Hepatocyte (in vitro differentiated cells): Measurements from ENCODE around the gene PLTP. TPM values are rescaled to one million over a fixed set of nuclear protein-coding genes. Genes with fewer than 3 reads are reported as not detected.

ENCODE experiments used
- DNase-seq: peaks from one replicate; pipeline ENCODE4 v3.0.0-alpha.2; 2016; ENCODE audit warnings: low spot score
- H2AFZ ChIP-seq: fragments of 200-600 bp; sonication (generic); 2 replicates; pipeline ENCODE4 v1.6.0; 2016; ENCODE audit warnings: antibody characterized with exemption, mild to moderate bottlenecking
- H3K27ac ChIP-seq: fragments of 200-600 bp; sonication (generic); 2 replicates; pipeline ENCODE4 v1.5.1; 2016; ENCODE audit warnings: mild to moderate bottlenecking
- H3K27me3 ChIP-seq: fragments of 200-600 bp; sonication (generic); 2 replicates; pipeline ENCODE4 v1.6.1; 2016
- H3K36me3 ChIP-seq: fragments of 200-600 bp; sonication (generic); replicated peaks from 2 replicates; pipeline ENCODE4 v1.5.1; 2016; ENCODE audit warnings: low read depth; ENCODE audit not compliant: insufficient read depth
- H3K4me1 ChIP-seq: fragments of 200-600 bp; sonication (generic); 2 replicates; pipeline ENCODE4 v1.5.1; 2016; ENCODE audit warnings: mild to moderate bottlenecking, moderate library complexity; ENCODE audit not compliant: insufficient read depth
- H3K4me2 ChIP-seq: fragments of 200-600 bp; sonication (generic); 2 replicates; pipeline ENCODE4 v1.6.0; 2016
- H3K4me3 ChIP-seq: fragments of 200-600 bp; sonication (generic); 2 replicates; pipeline ENCODE4 v1.5.1; 2016; ENCODE audit warnings: mild to moderate bottlenecking
- H3K79me2 ChIP-seq: fragments of 200-600 bp; sonication (generic); 2 replicates; pipeline ENCODE4 v1.6.0; 2017; ENCODE audit warnings: mild to moderate bottlenecking
- H3K9me2 ChIP-seq: fragments of 200-600 bp; sonication (generic); replicated peaks from 2 replicates; pipeline ENCODE4 v1.6.0; 2017; ENCODE audit warnings: mild to moderate bottlenecking; ENCODE audit not compliant: insufficient read depth
- H3K9me3 ChIP-seq: fragments of 200-600 bp; sonication (generic); 2 replicates; pipeline ENCODE4 v1.5.1; 2016; ENCODE audit warnings: low read depth, mild to moderate bottlenecking
- H4K20me1 ChIP-seq: fragments of 200-600 bp; sonication (generic); 2 replicates; pipeline ENCODE4 v1.6.0; 2016; ENCODE audit warnings: mild to moderate bottlenecking; ENCODE audit not compliant: insufficient read depth, poor library complexity, severe bottlenecking
- EZH2 ChIP-seq: fragments of 200-600 bp; sonication (generic); IDR thresholded peaks from 2 replicates; pipeline ENCODE4 v1.6.1; 2016; ENCODE audit warnings: antibody characterized with exemption, mild to moderate bottlenecking, borderline replicate concordance
- EZH2phosphoT487 ChIP-seq: fragments of 200-600 bp; sonication (generic); IDR thresholded peaks from one replicate; pipeline ENCODE4 v1.6.1; 2018; ENCODE audit warnings: antibody characterized with exemption, mild to moderate bottlenecking, low read depth, moderate library complexity; ENCODE audit not compliant: unreplicated experiment, severe bottlenecking
- WGBS: methylation state at CpG from one replicate; pipeline ENCODE4 v1.1.6; 2016; ENCODE audit warnings: low lambda C conversion rate; ENCODE audit errors: missing lambda C conversion rate; 5-methylcytosine and 5-hydroxymethylcytosine counted together
- polyA plus RNA-seq: library from polyadenylated mRNA; unstranded; fragments of >200 nt; fragmentation: Nextera tagmentation; extraction: Ambion mirVana; gene quantifications from 2 replicates; pipeline ENCODE4 v1.2.1, GENCODE V29; 2016
- total RNA-seq: library from RNA; depleted of rRNA; stranded (reverse); fragments of >200 nt; gene quantifications from 2 replicates; pipeline ENCODE4 v1.2.3, GENCODE V29; 2014
- TF ChIP-seq, protein P1 (sequence below): fragments of 200-600 bp; sonication (generic); IDR thresholded peaks from 2 replicates; pipeline ENCODE4 v1.5.1; 2016; ENCODE audit warnings: antibody characterized with exemption, mild to moderate bottlenecking; ENCODE audit not compliant: poor library complexity

Gene PLTP
- total and polyA plus RNA-seq, 2 experiments from 2014 or later = 176 to 623 TPM

DNA sequence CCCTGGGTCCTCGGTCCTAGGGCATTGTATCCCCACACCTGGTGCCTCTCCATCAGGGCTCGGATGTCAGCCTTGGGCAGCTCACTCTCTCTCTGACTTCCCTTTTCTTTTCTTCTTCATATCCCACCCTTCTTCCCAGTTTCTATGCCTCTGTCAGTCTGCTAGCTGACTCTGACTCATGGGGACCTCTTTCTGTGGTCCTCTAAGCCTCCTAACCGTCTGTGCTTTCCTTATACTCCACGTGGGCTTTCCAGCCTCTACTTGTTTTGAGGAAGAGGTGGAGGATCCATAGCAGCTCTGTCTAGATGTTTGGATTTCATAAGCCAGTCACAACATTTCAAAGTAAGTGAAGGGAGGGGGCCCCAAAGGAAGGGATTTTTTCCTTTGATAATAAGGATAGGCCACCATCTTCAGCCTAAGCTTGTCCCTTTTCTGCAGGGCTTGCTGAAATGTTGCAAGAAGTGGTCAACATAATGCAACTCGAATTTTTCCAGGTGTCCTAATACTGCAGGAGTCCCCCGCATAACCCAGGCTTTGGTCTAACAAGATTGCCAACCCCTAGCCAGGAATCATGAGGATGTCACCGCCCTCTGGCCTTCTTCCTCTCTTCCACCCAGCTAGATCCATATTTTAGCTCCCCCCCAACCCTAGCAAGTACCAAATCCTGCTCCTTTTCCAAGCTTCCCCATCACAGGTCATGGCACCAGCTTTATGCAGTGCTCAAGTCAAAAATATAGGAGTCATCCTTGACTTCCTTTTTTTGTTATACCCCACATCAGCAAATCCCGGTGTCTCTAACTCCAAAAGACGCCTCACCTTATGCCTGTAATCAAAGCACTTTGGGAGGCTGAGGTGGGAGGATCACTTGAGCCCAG lies 8.7 kb upstream of the PLTP start:
- Histone ChIP-seq H3K36me3 (no peaks in the 10 kb centered on the region), H3K4me1 (peaks cover 22% of the 10 kb centered on the region), H3K27ac (peak overlapping the region; percentile 88)

DNA sequence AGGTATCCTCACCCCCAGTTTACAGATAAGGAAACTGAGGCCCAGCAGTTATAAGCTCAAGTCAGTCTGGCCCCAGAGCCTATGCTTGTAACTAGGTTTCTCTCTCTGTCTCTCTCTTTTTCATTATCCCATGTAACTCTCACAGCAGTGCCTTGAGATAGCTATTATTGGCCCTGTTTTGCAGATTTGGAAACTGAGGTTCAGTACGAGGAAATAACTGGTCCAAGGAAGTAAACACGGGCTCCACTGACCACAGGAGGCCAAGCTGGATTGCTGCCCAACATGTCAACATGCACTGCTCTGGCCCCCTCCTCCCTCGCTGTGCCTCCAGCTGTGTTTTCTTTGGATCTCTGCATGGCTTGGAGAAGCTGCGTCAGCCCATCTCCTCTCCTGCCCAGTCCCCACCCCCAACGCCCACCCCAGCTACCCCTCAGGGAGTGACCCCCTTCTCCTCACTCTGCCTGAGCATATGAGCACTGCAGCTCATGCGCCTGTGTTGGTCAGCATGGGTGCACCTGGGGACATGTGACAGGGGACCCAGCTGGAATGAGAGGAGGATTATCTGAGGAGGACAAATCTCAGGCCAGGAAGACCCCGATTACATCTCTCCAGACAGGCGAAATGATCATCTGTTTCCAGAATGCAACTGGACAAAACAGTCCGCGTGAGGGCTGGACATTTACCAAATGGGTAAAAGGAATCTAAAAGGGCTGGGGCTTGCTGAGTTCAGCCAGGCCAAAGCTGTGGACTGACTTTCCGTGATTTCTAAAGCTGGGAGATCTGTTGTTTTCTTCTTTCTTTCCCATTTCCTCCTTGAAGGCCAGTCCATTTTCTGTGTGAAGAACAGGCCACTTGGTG lies 7.8 kb upstream of the PLTP start:
- Histone ChIP-seq H3K79me2 (no peaks in the 10 kb centered on the region), H3K36me3 (no peaks in the 10 kb centered on the region), H3K9me2 (no peaks in the 10 kb centered on the region), H4K20me1 (no peaks in the 10 kb centered on the region), H3K4me3 (no peak overlapping the region), H3K4me1 (peaks cover 16% of the 10 kb centered on the region), H3K4me2 (peak overlapping the region; percentile 37), H3K9me3 (no peaks in the 10 kb centered on the region), H2AFZ (no peak overlapping the region), H3K27me3 (no peaks in the 10 kb centered on the region), H3K27ac (peak overlapping the region; percentile 88)
- no peak for TF ChIP-seq EZH2
- TF ChIP-seq, protein P1, sequence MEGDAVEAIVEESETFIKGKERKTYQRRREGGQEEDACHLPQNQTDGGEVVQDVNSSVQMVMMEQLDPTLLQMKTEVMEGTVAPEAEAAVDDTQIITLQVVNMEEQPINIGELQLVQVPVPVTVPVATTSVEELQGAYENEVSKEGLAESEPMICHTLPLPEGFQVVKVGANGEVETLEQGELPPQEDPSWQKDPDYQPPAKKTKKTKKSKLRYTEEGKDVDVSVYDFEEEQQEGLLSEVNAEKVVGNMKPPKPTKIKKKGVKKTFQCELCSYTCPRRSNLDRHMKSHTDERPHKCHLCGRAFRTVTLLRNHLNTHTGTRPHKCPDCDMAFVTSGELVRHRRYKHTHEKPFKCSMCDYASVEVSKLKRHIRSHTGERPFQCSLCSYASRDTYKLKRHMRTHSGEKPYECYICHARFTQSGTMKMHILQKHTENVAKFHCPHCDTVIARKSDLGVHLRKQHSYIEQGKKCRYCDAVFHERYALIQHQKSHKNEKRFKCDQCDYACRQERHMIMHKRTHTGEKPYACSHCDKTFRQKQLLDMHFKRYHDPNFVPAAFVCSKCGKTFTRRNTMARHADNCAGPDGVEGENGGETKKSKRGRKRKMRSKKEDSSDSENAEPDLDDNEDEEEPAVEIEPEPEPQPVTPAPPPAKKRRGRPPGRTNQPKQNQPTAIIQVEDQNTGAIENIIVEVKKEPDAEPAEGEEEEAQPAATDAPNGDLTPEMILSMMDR = no peak
- TF ChIP-seq EZH2phosphoT487 = no peak
- no peak for DNase-seq
- 65% methylated on average over 11 of the region's 11 CpGs for WGBS

More for the DNA sequence above, 8.7 kb upstream of the PLTP start:
- H4K20me1 ChIP-seq = no peaks in the 10 kb centered on the region
- WGBS = 78% methylated on average over 9 of the region's 9 CpGs
- H3K4me2 ChIP-seq = peak overlapping the region; percentile 37
- no peak overlapping the region for H3K4me3 ChIP-seq
- H3K79me2 ChIP-seq = no peaks in the 10 kb centered on the region
- H3K27me3 ChIP-seq = no peaks in the 10 kb centered on the region
- no peaks in the 10 kb centered on the region for H3K9me3 ChIP-seq
- no peak overlapping the region for H2AFZ ChIP-seq
- TF ChIP-seq EZH2phosphoT487 = no peak
- TF ChIP-seq, protein P1 = no peak
- TF ChIP-seq EZH2 = no peak
- H3K9me2 ChIP-seq = no peaks in the 10 kb centered on the region
- DNase-seq = no peak

DNA sequence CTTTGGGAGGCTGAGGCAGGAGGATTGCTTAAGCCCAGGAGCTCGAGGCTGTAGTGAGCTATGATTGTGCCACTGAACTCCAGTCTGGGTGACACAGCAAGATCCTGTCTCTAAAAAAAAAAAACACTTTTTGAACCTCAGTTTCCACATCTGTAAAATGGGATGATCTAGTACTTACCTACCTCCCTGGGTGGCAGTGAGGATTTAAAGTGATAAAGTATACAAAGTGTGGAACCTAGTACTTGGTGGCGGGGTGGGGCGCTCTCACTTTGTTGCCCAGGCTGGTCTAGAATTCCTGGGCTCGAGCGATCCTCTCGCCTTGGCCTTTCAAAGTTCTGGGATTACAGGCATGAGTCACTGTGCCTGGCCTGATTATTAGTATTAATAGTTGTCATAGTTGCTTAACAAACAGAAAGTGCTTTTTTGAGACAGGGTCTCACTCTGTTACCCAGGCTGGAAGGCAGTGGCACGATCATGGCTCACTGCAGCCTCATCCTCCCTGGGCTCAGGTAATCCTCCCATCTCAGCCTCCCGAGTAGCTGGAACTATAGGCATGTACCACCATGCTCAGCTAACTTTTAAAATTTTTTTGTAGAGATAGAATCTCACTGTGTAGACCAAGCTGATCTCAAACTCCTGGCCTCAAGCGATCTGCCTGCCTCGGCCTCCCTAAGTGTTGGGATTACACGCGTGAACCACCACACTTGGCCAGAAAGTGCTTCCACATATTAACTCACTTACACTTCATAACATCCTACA lies 7.0 kb upstream of the PLTP start:
- Histone ChIP-seq H3K36me3 (no peaks in the 10 kb centered on the region), H3K4me3 (no peak overlapping the region), H3K27me3 (no peaks in the 10 kb centered on the region), H3K79me2 (no peaks in the 10 kb centered on the region), H2AFZ (no peak overlapping the region), H3K4me2 (no peak overlapping the region), H4K20me1 (no peaks in the 10 kb centered on the region), H3K9me3 (no peaks in the 10 kb centered on the region), H3K4me1 (peaks cover 11% of the 10 kb centered on the region), H3K27ac (peak overlapping the region; percentile 88), H3K9me2 (no peaks in the 10 kb centered on the region)
- TF ChIP-seq EZH2 (no peak), EZH2phosphoT487 (no peak)
- TF ChIP-seq, protein P1 = no peak
- WGBS = 85% methylated on average over 12 of the region's 12 CpGs
- DNase-seq = no peak
